ENCODE results near the gene HNMT. TPM values are rescaled to one million over a fixed set of nuclear protein-coding genes. Genes with fewer than 3 reads are reported as not detected.
"Not testable (repeated sequence)": the region's sequence is repeated elsewhere in the genome, so short reads cannot be mapped to it uniquely, and the experiment has no call there.

HNMT gene
- polyA plus RNA-seq, 1 donor (not counting 4 experiments of a cell fraction or from before 2014, with no cell fraction given) = 7.4 TPM

GRCh38 chr2:137969418-137969765, 5.1 kb downstream of the HNMT start:
- Histone ChIP-seq H3K27me3 (ENCODE audit: control insufficient read depth, extremely low read depth, insufficient read depth, low read length) (no peaks in the 10 kb centered on the region), H3K4me1 (ENCODE audit: control insufficient read depth, extremely low read depth, insufficient read depth, low read length) (peaks cover 12% of the 10 kb centered on the region), H3K4me3 (ENCODE audit: control insufficient read depth in 2 of 3, extremely low read depth in 1 of 3, insufficient read depth in 2 of 3, low read depth in 1 of 3, low read length in 3 of 3) (no peak overlapping the region), H4K20me1 (ENCODE audit: control insufficient read depth, extremely low read depth, insufficient read depth, low read length) (no peaks in the 10 kb centered on the region), H3K9ac (ENCODE audit: control insufficient read depth, extremely low read depth, insufficient read depth, low read length) (no peak overlapping the region), H3K4me2 (ENCODE audit: control insufficient read depth, extremely low read depth, insufficient read depth, low read depth, low read length) (no peak overlapping the region), H3K27ac (ENCODE audit: control insufficient read depth, insufficient read depth, low read length) (no peak overlapping the region), H3K79me2 (ENCODE audit: control insufficient read depth, insufficient read depth, low read length) (no peaks in the 10 kb centered on the region), H3K9me1 (ENCODE audit: control insufficient read depth, extremely low read depth, insufficient read depth, low read length) (no peaks in the 10 kb centered on the region), H3K36me3 (ENCODE audit: control insufficient read depth in 2 of 2, extremely low read depth in 1 of 2, insufficient read depth in 2 of 2, low read length in 2 of 2) (no peaks in the 10 kb centered on the region), H3K9me3 (ENCODE audit: control insufficient read depth, low read depth, low read length) (no peaks in the 10 kb centered on the region), H2AFZ (ENCODE audit: control insufficient read depth, low read length) (no peak overlapping the region)
- peak; percentile 76 for FAIRE-seq
- DNase-seq (ENCODE audit: low read depth, low spot score) = no peak
- dilution Hi-C loops (cut with MboI; ENCODE audit: extremely low pct_ligation_motif_present, low sequenced_read_pairs) = no loop called here
- TF ChIP-seq EZH2 (IDR thresholded peaks at IDR 0.05; ENCODE audit: low read length) = no peak
- no peak for TF ChIP-seq CTCF (optimal IDR thresholded peaks at IDR 0.05 in 1 of 3, IDR thresholded peaks at IDR 0.05 in 1 of 3, conservative IDR thresholded peaks at IDR 0.05 in 1 of 3; ENCODE audit: extremely low read depth in 1 of 3, insufficient read depth in 2 of 3, low read length in 3 of 3)

- DNase-seq (ENCODE audit: low read depth, low spot score) (no peak), FAIRE-seq (no peak)
- Histone ChIP-seq H3K9me3 (ENCODE audit: control insufficient read depth, low read depth, low read length) (no peaks in the 10 kb centered on the region), H2AFZ (ENCODE audit: control insufficient read depth, low read length) (no peak overlapping the region), H3K9me1 (ENCODE audit: control insufficient read depth, extremely low read depth, insufficient read depth, low read length) (no peaks in the 10 kb centered on the region), H3K4me2 (ENCODE audit: control insufficient read depth, extremely low read depth, insufficient read depth, low read depth, low read length) (no peak overlapping the region), H3K27ac (ENCODE audit: control insufficient read depth, insufficient read depth, low read length) (no peak overlapping the region), H3K79me2 (ENCODE audit: control insufficient read depth, insufficient read depth, low read length) (no peaks in the 10 kb centered on the region), H4K20me1 (ENCODE audit: control insufficient read depth, extremely low read depth, insufficient read depth, low read length) (no peaks in the 10 kb centered on the region), H3K9ac (ENCODE audit: control insufficient read depth, extremely low read depth, insufficient read depth, low read length) (no peak overlapping the region), H3K36me3 (ENCODE audit: control insufficient read depth in 2 of 2, extremely low read depth in 1 of 2, insufficient read depth in 2 of 2, low read length in 2 of 2) (no peaks in the 10 kb centered on the region), H3K27me3 (ENCODE audit: control insufficient read depth, extremely low read depth, insufficient read depth, low read length) (no peaks in the 10 kb centered on the region), H3K4me3 (ENCODE audit: control insufficient read depth in 2 of 3, extremely low read depth in 1 of 3, insufficient read depth in 2 of 3, low read depth in 1 of 3, low read length in 3 of 3) (no peak overlapping the region), H3K4me1 (ENCODE audit: control insufficient read depth, extremely low read depth, insufficient read depth, low read length) (peaks cover 10% of the 10 kb centered on the region)
- no peak for TF ChIP-seq EZH2 (IDR thresholded peaks at IDR 0.05; ENCODE audit: low read length)
- no peak for TF ChIP-seq CTCF (optimal IDR thresholded peaks at IDR 0.05 in 1 of 3, IDR thresholded peaks at IDR 0.05 in 1 of 3, conservative IDR thresholded peaks at IDR 0.05 in 1 of 3; ENCODE audit: extremely low read depth in 1 of 3, insufficient read depth in 2 of 3, low read length in 3 of 3)
- dilution Hi-C loops (cut with MboI; ENCODE audit: extremely low pct_ligation_motif_present, low sequenced_read_pairs) = no loop called here
Observed at GRCh38 chr2:137969876-137970275, 5.6 kb downstream of the HNMT start.

GRCh38 chr2:137971259-137971658, 7.0 kb downstream of the HNMT start:
- H3K27ac ChIP-seq (ENCODE audit: control insufficient read depth, insufficient read depth, low read length); H4K20me1 ChIP-seq (ENCODE audit: control insufficient read depth, extremely low read depth, insufficient read depth, low read length); H2AFZ ChIP-seq (ENCODE audit: control insufficient read depth, low read length); H3K9me3 ChIP-seq (ENCODE audit: control insufficient read depth, low read depth, low read length); FAIRE-seq; H3K36me3 ChIP-seq (ENCODE audit: control insufficient read depth in 2 of 2, extremely low read depth in 1 of 2, insufficient read depth in 2 of 2, low read length in 2 of 2); H3K4me3 ChIP-seq (ENCODE audit: control insufficient read depth in 2 of 3, extremely low read depth in 1 of 3, insufficient read depth in 2 of 3, low read depth in 1 of 3, low read length in 3 of 3); DNase-seq (ENCODE audit: low read depth, low spot score); dilution Hi-C loops (cut with MboI; ENCODE audit: extremely low pct_ligation_motif_present, low sequenced_read_pairs); H3K27me3 ChIP-seq (ENCODE audit: control insufficient read depth, extremely low read depth, insufficient read depth, low read length); H3K9ac ChIP-seq (ENCODE audit: control insufficient read depth, extremely low read depth, insufficient read depth, low read length); H3K9me1 ChIP-seq (ENCODE audit: control insufficient read depth, extremely low read depth, insufficient read depth, low read length); H3K4me2 ChIP-seq (ENCODE audit: control insufficient read depth, extremely low read depth, insufficient read depth, low read depth, low read length); H3K79me2 ChIP-seq (ENCODE audit: control insufficient read depth, insufficient read depth, low read length): not testable (repeated sequence)
- H3K4me1 ChIP-seq (ENCODE audit: control insufficient read depth, extremely low read depth, insufficient read depth, low read length) = peaks cover 15% of the 10 kb centered on the region
